Breast epithelium (tissue), 4 donors: ENCODE results near the gene SIL1. TPM values are rescaled to one million over a fixed set of nuclear protein-coding genes. Genes with fewer than 3 reads are reported as not detected.
A peak's percentile ranks its signal among the peaks of the same experiment; 100 is the strongest.

Experiments
- DNase-seq, 2 donors: peaks; one replicate each; pipeline ENCODE4 v3.0.0-alpha.2; 2019; ENCODE audit warnings: low spot score in 2 of 2
- H3K27ac ChIP-seq, 2 donors: fragments of 200-600 bp; sonication (generic) in 1 of 2; one replicate each; pipeline ENCODE4 v1.5.1; 2016 to 2019; ENCODE audit warnings: mild to moderate bottlenecking in 1 of 2
- H3K27me3 ChIP-seq, 2 donors: fragments of 200-600 bp; sonication (generic) in 1 of 2; one replicate each; pipeline versions ENCODE4 v1.5.1 to v1.6.0; 2017 to 2019; ENCODE audit warnings: control low read depth in 1 of 2, mild to moderate bottlenecking in 1 of 2
- H3K36me3 ChIP-seq: fragments of 200-600 bp; one replicate; pipeline ENCODE4 v1.5.1; 2019
- H3K4me1 ChIP-seq, 2 donors: fragments of 200-600 bp; sonication (generic); one replicate each; pipeline ENCODE4 v1.5.1; 2016 to 2019; ENCODE audit warnings: control low read depth in 1 of 2
- H3K4me3 ChIP-seq, 3 donors: fragments of 200-600 bp; sonication (generic); 1 replicate in 2 of 3; 2 replicates in 1 of 3; pipeline ENCODE4 v1.5.1; 2016 to 2019; ENCODE audit warnings: mild to moderate bottlenecking in 3 of 3, moderate library complexity in 2 of 3
- H3K9me3 ChIP-seq, 2 donors: fragments of 200-600 bp; sonication (generic) in 1 of 2; one replicate each; pipeline ENCODE4 v1.5.1; 2016 to 2019; ENCODE audit warnings: control low read depth in 1 of 2
- CTCF ChIP-seq, 3 donors: fragments of 450-650 bp; IDR thresholded peaks; one replicate each; pipeline ENCODE4 v1.5.1; 2016 to 2017; ENCODE audit warnings: antibody characterized with exemption in 3 of 3, mild to moderate bottlenecking in 3 of 3, moderate library complexity in 3 of 3
- POLR2A ChIP-seq: fragments of 450-650 bp; IDR thresholded peaks from one replicate; pipeline ENCODE4 v1.6.1; 2016; ENCODE audit warnings: antibody characterized with exemption, mild to moderate bottlenecking, moderate library complexity
- POLR2AphosphoS5 ChIP-seq, 3 donors: sonication (generic); formaldehyde crosslinking; IDR thresholded peaks; one replicate each; pipeline ENCODE4 v1.6.1; 2017; ENCODE audit warnings: antibody characterized with exemption in 3 of 3
- intact Hi-C: fragments of 100-400 bp; cut with DNase I; formaldehyde crosslinking; loops from one replicate; pipeline ENCODE4 v1.15.1; 2023; ENCODE audit warnings: low total_unique reads
- total RNA-seq, 3 donors: library from RNA; depleted of rRNA; stranded (reverse); fragments of >200 nt; gene quantifications; one replicate each; pipeline ENCODE4 v1.1.0, GENCODE V29; 2016

The SIL1 gene
- total RNA-seq, 3 donors from 2014 or later = 29.9 to 63.9 (median 48.2) TPM

GRCh38 chr5:139094154-139095131 is 103.7 kb downstream of the SIL1 start:
- Histone ChIP-seq H3K27me3 (no peaks in the 10 kb centered on the region), H3K4me3 (no peak overlapping the region), H3K9me3 (no peaks in the 10 kb centered on the region), H3K27ac (no peak overlapping the region), H3K36me3 (no peaks in the 10 kb centered on the region), H3K4me1 (no peaks in the 10 kb centered on the region)
- no peak for DNase-seq
- intact Hi-C loops = no loop called here
- TF ChIP-seq CTCF (IDR thresholded peaks at IDR 0.05) (no peak), POLR2AphosphoS5 (IDR thresholded peaks at IDR 0.05) (no peak), POLR2A (no peak)

GRCh38 chr5:139092741-139093343 is 105.3 kb downstream of the SIL1 start:
- intact Hi-C loops = no loop called here
- DNase-seq = no peak
- no peaks in the 10 kb centered on the region for H3K9me3 ChIP-seq
- no peak for TF ChIP-seq POLR2A
- no peak for TF ChIP-seq POLR2AphosphoS5 (IDR thresholded peaks at IDR 0.05)
- TF ChIP-seq CTCF (IDR thresholded peaks at IDR 0.05) = no peak
- H3K4me3 ChIP-seq = no peak overlapping the region
- peak overlapping the region in 1 of 2 donors; percentile 17 for H3K27ac ChIP-seq
- H3K4me1 ChIP-seq = no peaks in the 10 kb centered on the region
- no peaks in the 10 kb centered on the region for H3K27me3 ChIP-seq
- no peaks in the 10 kb centered on the region for H3K36me3 ChIP-seq

- no peaks in the 10 kb centered on the region for H3K4me1 ChIP-seq
- H3K27ac ChIP-seq = peak overlapping the region; percentile 3 to 18
- no peaks in the 10 kb centered on the region for H3K36me3 ChIP-seq
- no peaks in the 10 kb centered on the region for H3K9me3 ChIP-seq
- no peak for DNase-seq
- H3K4me3 ChIP-seq = no peak overlapping the region
- no peak for TF ChIP-seq POLR2A
- no peak for TF ChIP-seq CTCF (IDR thresholded peaks at IDR 0.05)
- no peak for TF ChIP-seq POLR2AphosphoS5 (IDR thresholded peaks at IDR 0.05)
- intact Hi-C loops = no loop called here
- no peaks in the 10 kb centered on the region for H3K27me3 ChIP-seq
These were observed 106.6 kb downstream of the SIL1 start for GRCh38 chr5:139091439-139092156.

- no peak overlapping the region for H3K4me3 ChIP-seq
- TF ChIP-seq CTCF (IDR thresholded peaks at IDR 0.05) (no peak), POLR2A (no peak), POLR2AphosphoS5 (IDR thresholded peaks at IDR 0.05) (no peak)
- no peaks in the 10 kb centered on the region for H3K36me3 ChIP-seq
- no peak for DNase-seq
- H3K27me3 ChIP-seq = no peaks in the 10 kb centered on the region
- no peaks in the 10 kb centered on the region for H3K9me3 ChIP-seq
- no peak overlapping the region for H3K27ac ChIP-seq
- H3K4me1 ChIP-seq = no peaks in the 10 kb centered on the region
- intact Hi-C loops = no loop called here
These were observed 107.6 kb downstream of the SIL1 start for GRCh38 chr5:139090581-139090980.
